Epithelial cell of esophagus (primary cell): ENCODE data around the gene TAF5L.

Source experiments
- DNase-seq: peaks from one replicate; pipeline ENCODE4 v3.0.0; 2010; ENCODE audit warnings: low read depth
- H3K4me3 ChIP-seq: 2 replicates; pipeline ENCODE4 v1.5.1; 2011; ENCODE audit warnings: mild to moderate bottlenecking, low read length, control low read depth
- CTCF ChIP-seq: IDR thresholded peaks from 2 replicates; pipeline ENCODE4 v1.5.1; 2011; ENCODE audit warnings: low read depth, mild to moderate bottlenecking, low read length, control low read depth, inconsistent platforms; ENCODE audit not compliant: insufficient read depth; ENCODE audit errors: missing control alignments

TAF5L gene

DNA sequence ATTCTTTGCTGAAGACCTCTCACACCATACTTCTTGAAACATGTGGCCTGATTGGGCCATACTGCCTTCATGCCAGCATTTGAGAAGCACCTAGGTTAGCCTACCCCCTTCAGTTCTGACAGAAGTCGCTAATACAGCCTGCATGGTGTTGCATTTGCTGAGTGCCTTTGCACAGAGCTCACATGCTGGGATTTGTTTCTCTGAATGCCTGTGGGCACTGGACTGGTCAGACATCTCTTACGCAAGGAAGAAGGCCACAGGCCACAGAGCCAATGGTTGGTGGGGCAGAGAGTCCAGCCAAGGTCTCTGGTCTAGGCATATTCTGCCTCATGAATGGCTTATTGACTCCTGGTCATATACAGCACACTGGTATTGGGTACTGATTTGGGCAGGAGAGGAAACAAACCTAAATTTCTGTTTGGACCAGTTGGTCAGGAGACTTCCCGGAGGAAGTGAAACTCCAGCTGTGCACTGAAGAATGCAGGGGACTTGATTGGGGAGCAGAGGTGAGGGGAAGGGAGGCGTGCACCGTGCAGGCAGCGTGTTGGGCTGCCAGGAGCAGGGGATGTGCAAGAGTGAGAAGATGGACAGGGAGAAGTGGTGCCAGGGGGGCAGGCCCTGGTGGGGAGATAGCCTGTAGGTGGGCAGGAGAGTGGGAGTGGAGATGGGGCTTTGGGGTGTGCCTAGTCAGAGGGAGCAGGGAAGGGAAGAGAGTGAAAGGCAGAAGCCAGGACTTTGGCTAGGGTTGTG, 18.2 kb upstream of the TAF5L start:
- TF ChIP-seq CTCF: no peak
- DNase-seq: no peak
- no peak overlapping the region for H3K4me3 ChIP-seq

DNA sequence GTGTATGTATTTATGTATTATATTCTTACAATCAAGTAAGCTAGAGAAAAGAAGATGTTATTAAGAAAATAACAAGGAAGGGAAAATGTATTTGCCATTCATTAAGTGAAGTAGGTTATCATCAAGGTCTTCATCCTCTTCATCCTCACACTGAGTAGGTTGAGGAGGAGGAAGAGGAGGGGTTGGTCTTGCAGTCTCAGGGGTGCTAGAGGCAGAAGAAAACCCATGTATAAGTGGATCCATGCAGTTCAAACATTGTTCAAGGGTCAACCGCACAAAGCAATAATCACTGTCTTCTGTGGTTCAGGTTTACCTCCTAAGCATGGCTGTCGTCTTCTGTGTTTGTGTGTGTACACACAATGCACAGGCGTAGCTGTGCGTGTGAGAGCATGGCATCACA, 17.0 kb upstream of the TAF5L start:
- TF ChIP-seq CTCF: no peak
- no peak overlapping the region for H3K4me3 ChIP-seq
- no peak for DNase-seq

DNA sequence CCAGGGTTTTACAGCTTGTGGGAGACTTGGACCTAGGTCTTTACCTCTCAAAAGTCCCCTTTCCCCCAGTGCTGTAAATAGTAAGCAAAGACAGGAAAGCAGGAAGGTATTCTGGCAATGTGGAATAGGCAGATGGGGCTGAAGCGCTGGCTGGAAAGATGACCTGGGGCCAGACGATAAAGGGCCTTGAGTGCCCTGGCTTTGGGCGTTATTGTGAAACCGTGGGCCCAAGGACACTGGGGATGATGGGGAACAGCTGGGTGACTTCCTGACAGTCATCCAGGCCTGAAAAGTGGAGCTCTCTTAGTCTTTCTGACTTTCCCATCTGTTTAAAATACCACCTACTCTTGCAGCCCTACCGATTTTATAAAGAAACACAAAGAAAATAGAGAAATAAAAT, 16.5 kb upstream of the TAF5L start:
- TF ChIP-seq CTCF: no peak
- no peak overlapping the region for H3K4me3 ChIP-seq
- DNase-seq: no peak

- H3K4me3 ChIP-seq: no peak overlapping the region
- no peak for DNase-seq
- TF ChIP-seq CTCF: no peak
These were observed 15.4 kb upstream of the TAF5L start for GRCh38 chr1:229641306-229641705.

GRCh38 chr1:229640455-229640854, 14.5 kb upstream of the TAF5L start:
- H3K4me3 ChIP-seq: no peak overlapping the region
- TF ChIP-seq CTCF: no peak
- no peak for DNase-seq

- no peak for DNase-seq
- no peak for TF ChIP-seq CTCF
These were observed 11.8 kb upstream of the TAF5L start for GRCh38 chr1:229637746-229638145.

GRCh38 chr1:229636042-229636441, 10.1 kb upstream of the TAF5L start:
- no peak overlapping the region for H3K4me3 ChIP-seq
- no peak for DNase-seq
- TF ChIP-seq CTCF: no peak

More at GRCh38 chr1:229637746-229638145, 11.8 kb upstream of the TAF5L start:
- no peak overlapping the region for H3K4me3 ChIP-seq
